Keratinocyte (primary cell): ENCODE data around the gene ASPSCR1. TPM values are rescaled to one million over a fixed set of nuclear protein-coding genes. Genes with fewer than 3 reads are reported as not detected.

Experiments used
- DNase-seq: peaks from one replicate; pipeline ENCODE4 v3.0.0-alpha.2; 2011; ENCODE audit warnings: low read depth, missing footprints, low spot score
- FAIRE-seq: peaks from 2 replicates; lab custom pipeline; 2011; peaks lifted over from hg19 to GRCh38; lab: Jason Lieb, UNC
- H2AFZ ChIP-seq: 2 replicates; pipeline ENCODE4 v1.6.0; 2012; ENCODE audit warnings: low read length, control low read depth, inconsistent platforms; ENCODE audit not compliant: control insufficient read depth
- H3K27ac ChIP-seq: 2 replicates; pipeline ENCODE4 v1.5.1; 2011; ENCODE audit warnings: low read length; ENCODE audit not compliant: control insufficient read depth, insufficient read depth
- H3K27me3 ChIP-seq: 3 replicates; pipeline ENCODE4 v1.6.0; 2011; ENCODE audit warnings: low read length; ENCODE audit not compliant: control insufficient read depth, insufficient read depth; ENCODE audit errors: extremely low read depth
- H3K36me3 ChIP-seq, 2 experiments: 2 replicates in 1 of 2; 3 replicates in 1 of 2; pipeline ENCODE4 v1.5.1; 2011; ENCODE audit warnings: low read length in 2 of 2, mild to moderate bottlenecking in 1 of 2; ENCODE audit not compliant: control insufficient read depth in 2 of 2, insufficient read depth in 2 of 2; ENCODE audit errors: extremely low read depth in 1 of 2
- H3K4me1 ChIP-seq: 3 replicates; pipeline ENCODE4 v1.5.1; 2011; ENCODE audit warnings: low read length; ENCODE audit not compliant: control insufficient read depth, insufficient read depth; ENCODE audit errors: extremely low read depth
- H3K4me2 ChIP-seq: 3 replicates; pipeline ENCODE4 v1.6.0; 2011; ENCODE audit warnings: low read depth, low read length; ENCODE audit not compliant: control insufficient read depth, insufficient read depth; ENCODE audit errors: extremely low read depth
- H3K4me3 ChIP-seq, 3 experiments: fragments of 200-600 bp in 1 of 3; sonication (generic) in 1 of 3; 2 replicates in 2 of 3; 3 replicates in 1 of 3; pipeline ENCODE4 v1.5.1; 2011 to 2016; ENCODE audit warnings: low read length in 3 of 3, mild to moderate bottlenecking in 3 of 3, control low read depth in 2 of 3, inconsistent platforms in 1 of 3, low read depth in 1 of 3, mixed read lengths in 1 of 3, mixed run types in 1 of 3, moderate library complexity in 1 of 3; ENCODE audit not compliant: control insufficient read depth in 2 of 3, insufficient read depth in 2 of 3; ENCODE audit errors: extremely low read depth in 1 of 3
- H3K79me2 ChIP-seq: 2 replicates; pipeline ENCODE4 v1.6.0; 2012; ENCODE audit warnings: low read length; ENCODE audit not compliant: control insufficient read depth, insufficient read depth
- H3K9ac ChIP-seq: 3 replicates; pipeline ENCODE4 v1.6.0; 2011; ENCODE audit warnings: low read length; ENCODE audit not compliant: control insufficient read depth, insufficient read depth; ENCODE audit errors: extremely low read depth
- H3K9me1 ChIP-seq: 3 replicates; pipeline ENCODE4 v1.6.0; 2011; ENCODE audit warnings: low read length; ENCODE audit not compliant: control insufficient read depth, insufficient read depth; ENCODE audit errors: extremely low read depth
- H3K9me3 ChIP-seq: 2 replicates; pipeline ENCODE4 v1.5.1; 2012; ENCODE audit warnings: low read depth, low read length; ENCODE audit not compliant: control insufficient read depth
- H4K20me1 ChIP-seq: 3 replicates; pipeline ENCODE4 v1.6.0; 2011; ENCODE audit warnings: low read length; ENCODE audit not compliant: control insufficient read depth, insufficient read depth; ENCODE audit errors: extremely low read depth
- EZH2 ChIP-seq: IDR thresholded peaks from one replicate; pipeline ENCODE4 v1.6.1; 2012; ENCODE audit warnings: inconsistent platforms, mild to moderate bottlenecking, low read length, moderate library complexity
- dilution Hi-C: fragments of 300-500 bp; cut with MboI; formaldehyde crosslinking; loops from one replicate; pipeline ENCODE4 v1.7.0; 2020; ENCODE audit warnings: low sequenced_read_pairs; ENCODE audit not compliant: extremely low pct_ligation_motif_present
- polyA plus RNA-seq, 5 experiments: library from polyadenylated mRNA; depleted of rRNA in 3 of 5; stranded (reverse) in 3 of 5; stranded (forward) in 1 of 5; unstranded in 1 of 5; fragments of >200 nt; gene quantifications; 1 replicate in 1 of 5; 2 replicates in 3 of 5; 3 replicates in 1 of 5; pipeline versions ENCODE4 v1.2.1 to v1.2.3, GENCODE V29; 2011 to 2012; ENCODE audit warnings: missing spikeins in 2 of 5, low read depth in 1 of 5, low replicate concordance in 1 of 5
- TF ChIP-seq, protein P1 (sequence below), 3 experiments: IDR thresholded peaks in 1 of 3; conservative IDR thresholded peaks in 1 of 3; optimal IDR thresholded peaks in 1 of 3; 2 replicates in 2 of 3; 3 replicates in 1 of 3; pipeline versions ENCODE3 to v1.5.1; 2011; ENCODE audit warnings: low read length in 3 of 3, mild to moderate bottlenecking in 3 of 3, moderate library complexity in 2 of 3, control low read depth in 1 of 3, inconsistent platforms in 1 of 3; ENCODE audit not compliant: insufficient read depth in 2 of 3; ENCODE audit errors: extremely low read depth in 1 of 3

ASPSCR1 gene
- polyA plus RNA-seq, 1 donor (not counting 4 experiments of a cell fraction or from before 2014, with no cell fraction given), result 5.2 TPM

DNA sequence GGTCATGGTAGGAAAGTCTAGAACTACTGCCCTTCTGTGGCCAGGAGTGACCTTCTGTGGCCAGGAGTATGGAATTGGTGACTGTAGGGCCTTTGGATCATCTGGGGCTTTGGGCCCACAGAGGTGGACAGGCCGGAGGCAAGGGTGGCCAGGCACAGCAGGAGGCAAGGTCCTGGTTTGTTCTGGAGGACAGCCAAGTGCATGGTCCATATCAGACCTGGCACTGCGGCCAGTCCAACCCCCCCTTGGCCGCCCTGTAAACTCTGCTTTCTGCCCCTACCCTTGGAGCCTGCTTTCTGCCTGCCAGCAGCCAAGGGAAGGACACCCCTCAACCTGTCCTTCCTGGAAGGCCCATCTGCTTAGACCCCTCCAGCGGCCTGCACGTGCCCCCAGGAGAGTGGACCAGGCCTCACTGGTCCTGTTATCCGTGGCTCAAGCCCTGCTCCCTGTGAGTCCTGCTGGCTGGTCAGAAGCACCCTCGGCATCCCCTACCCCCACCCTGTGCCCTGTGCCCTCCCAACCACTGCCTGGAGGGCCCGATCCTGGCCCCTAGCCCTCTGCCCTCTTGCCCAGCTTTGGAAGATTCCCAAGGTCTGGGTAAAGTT is 62.4 kb downstream of the ASPSCR1 start:
- FAIRE-seq, result no peak
- Histone ChIP-seq H3K9ac (no peak overlapping the region), H3K4me1 (peaks cover 9% of the 10 kb centered on the region), H3K79me2 (no peaks in the 10 kb centered on the region), H3K27me3 (no peaks in the 10 kb centered on the region), H3K4me3 (no peak overlapping the region), H3K4me2 (no peak overlapping the region), H4K20me1 (no peaks in the 10 kb centered on the region), H3K36me3 (peaks cover under 1 to 4% of the 10 kb centered on the region in 2 experiments), H3K27ac (no peak overlapping the region), H3K9me3 (no peaks in the 10 kb centered on the region), H2AFZ (no peak overlapping the region), H3K9me1 (no peaks in the 10 kb centered on the region)
- dilution Hi-C loops, result no loop called here
- no peak for DNase-seq
- TF ChIP-seq EZH2, result no peak
- TF ChIP-seq, protein P1, sequence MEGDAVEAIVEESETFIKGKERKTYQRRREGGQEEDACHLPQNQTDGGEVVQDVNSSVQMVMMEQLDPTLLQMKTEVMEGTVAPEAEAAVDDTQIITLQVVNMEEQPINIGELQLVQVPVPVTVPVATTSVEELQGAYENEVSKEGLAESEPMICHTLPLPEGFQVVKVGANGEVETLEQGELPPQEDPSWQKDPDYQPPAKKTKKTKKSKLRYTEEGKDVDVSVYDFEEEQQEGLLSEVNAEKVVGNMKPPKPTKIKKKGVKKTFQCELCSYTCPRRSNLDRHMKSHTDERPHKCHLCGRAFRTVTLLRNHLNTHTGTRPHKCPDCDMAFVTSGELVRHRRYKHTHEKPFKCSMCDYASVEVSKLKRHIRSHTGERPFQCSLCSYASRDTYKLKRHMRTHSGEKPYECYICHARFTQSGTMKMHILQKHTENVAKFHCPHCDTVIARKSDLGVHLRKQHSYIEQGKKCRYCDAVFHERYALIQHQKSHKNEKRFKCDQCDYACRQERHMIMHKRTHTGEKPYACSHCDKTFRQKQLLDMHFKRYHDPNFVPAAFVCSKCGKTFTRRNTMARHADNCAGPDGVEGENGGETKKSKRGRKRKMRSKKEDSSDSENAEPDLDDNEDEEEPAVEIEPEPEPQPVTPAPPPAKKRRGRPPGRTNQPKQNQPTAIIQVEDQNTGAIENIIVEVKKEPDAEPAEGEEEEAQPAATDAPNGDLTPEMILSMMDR (optimal IDR thresholded peaks at IDR 0.05 in 1 of 3, IDR thresholded peaks at IDR 0.05 in 1 of 3, conservative IDR thresholded peaks at IDR 0.05 in 1 of 3; ENCODE audit: extremely low read depth in 1 of 3, insufficient read depth in 2 of 3, low read length in 3 of 3), result no peak

DNA sequence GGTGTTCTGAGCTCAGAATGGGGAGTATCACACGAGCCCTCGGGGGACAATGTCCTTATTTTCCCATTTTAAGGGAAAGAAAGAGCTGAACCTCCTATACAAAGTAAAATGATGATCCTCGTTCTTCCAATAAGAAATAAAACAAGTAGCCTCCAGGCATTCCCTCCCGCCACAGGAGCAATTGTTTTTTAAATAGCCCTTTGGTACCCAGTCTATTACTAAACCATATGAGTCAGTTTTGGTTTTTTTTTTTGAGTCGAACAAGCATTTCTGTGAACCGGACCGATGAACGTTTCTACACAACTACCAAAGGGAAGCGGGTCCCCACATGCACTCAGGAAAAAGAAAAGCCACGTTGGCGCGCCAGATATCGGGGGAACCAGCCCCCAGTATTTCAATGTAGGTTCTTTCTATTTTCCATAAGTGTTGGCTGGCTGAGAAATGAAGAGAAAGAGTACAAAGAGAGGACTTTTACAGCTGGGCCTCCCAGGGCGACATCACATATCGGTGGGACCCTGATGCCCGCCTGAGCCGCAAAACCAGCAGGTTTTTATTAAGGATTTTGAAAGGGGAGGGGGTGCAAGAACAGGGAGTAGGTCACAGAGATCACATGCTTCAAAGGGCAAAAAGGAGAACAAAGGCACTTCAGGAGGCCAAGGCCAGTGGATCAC is 63.9 kb downstream of the ASPSCR1 start:
- Histone ChIP-seq H3K79me2 (no peaks in the 10 kb centered on the region), H3K4me2 (no peak overlapping the region), H3K27ac (no peak overlapping the region), H3K27me3 (no peaks in the 10 kb centered on the region), H2AFZ (no peak overlapping the region), H3K4me1 (peaks cover 8% of the 10 kb centered on the region), H3K36me3 (no peaks in the 10 kb centered on the region), H3K4me3 (no peak overlapping the region), H4K20me1 (no peaks in the 10 kb centered on the region), H3K9ac (no peak overlapping the region), H3K9me3 (no peaks in the 10 kb centered on the region), H3K9me1 (no peaks in the 10 kb centered on the region)
- DNase-seq, result no peak
- FAIRE-seq, result no peak
- dilution Hi-C loops, result no loop called here
- TF ChIP-seq EZH2, result no peak
- TF ChIP-seq, protein P1 (optimal IDR thresholded peaks at IDR 0.05 in 1 of 3, IDR thresholded peaks at IDR 0.05 in 1 of 3, conservative IDR thresholded peaks at IDR 0.05 in 1 of 3; ENCODE audit: extremely low read depth in 1 of 3, insufficient read depth in 2 of 3, low read length in 3 of 3), result no peak
